HepG2 (cell line): Measurements from ENCODE around the gene TLE5. TPM values are rescaled to one million over a fixed set of nuclear protein-coding genes. Genes with fewer than 3 reads are reported as not detected.

ENCODE experiments used
- ATAC-seq: fragments of 200-7000 bp; cut with Tn5 transposase; 3 replicates; pipeline ENCODE4 v1.9.1; 2020; ENCODE audit warnings: mild to moderate bottlenecking, moderate library complexity
- BruUV-seq: library from RNA; stranded (reverse); fragments of 400-500 nt; replicated peaks from 2 replicates; lab custom pipeline; 2021; lab: Mats Ljungman, UMichigan
- CTCF ChIA-PET: fragments of 300-600 bp; formaldehyde crosslinking; extraction: SDS; loops from one replicate; lab custom pipeline; 2021; ENCODE audit warnings: low total read pairs, inconsistent platforms, low intra/inter-chr PET ratio; lab: Yijun Ruan, JAX
- POLR2A ChIA-PET: fragments of 350-600 bp; sonication (Branson Sonifier 250); formaldehyde crosslinking; loops from one replicate; lab custom pipeline; 2020; ENCODE audit warnings: antibody characterized with exemption, inconsistent platforms; lab: Yijun Ruan, JAX
- DNase-seq: peaks from one replicate; pipeline ENCODE4 v3.0.0-alpha.2; 2015; ENCODE audit warnings: low spot score
- FAIRE-seq: peaks from 3 replicates; lab custom pipeline; 2011; peaks lifted over from hg19 to GRCh38; lab: Jason Lieb, UNC
- H2AFZ ChIP-seq: one replicate; pipeline ENCODE4 v1.6.1; 2011; ENCODE audit warnings: low read length, inconsistent platforms
- H3K27ac ChIP-seq: fragments of 300-600 bp; 3 replicates; pipeline ENCODE4 v1.8.0; 2011; ENCODE audit warnings: mixed run types, mild to moderate bottlenecking, mixed read lengths, low read length, inconsistent platforms; ENCODE audit not compliant: insufficient read depth; ENCODE audit errors: extremely low read length
- H3K27me3 ChIP-seq, 2 experiments: fragments of 200-600 bp in 1 of 2; 2 replicates in 1 of 2; 3 replicates in 1 of 2; pipeline versions ENCODE4 v1.6.0 to v1.8.0; 2011; ENCODE audit warnings: low read length in 2 of 2, mild to moderate bottlenecking in 2 of 2, moderate library complexity in 2 of 2, inconsistent platforms in 1 of 2; ENCODE audit not compliant: insufficient read depth in 2 of 2, control insufficient read depth in 1 of 2
- H3K36me3 ChIP-seq, 2 experiments: fragments of 200-600 bp in 1 of 2; replicated peaks in 1 of 2; 2 replicates in 1 of 2; 3 replicates in 1 of 2; pipeline versions ENCODE4 v1.5.1 to v1.8.0; 2011; ENCODE audit warnings: low read length in 2 of 2, inconsistent platforms in 1 of 2; ENCODE audit not compliant: insufficient read depth in 2 of 2, control insufficient read depth in 1 of 2
- H3K4me1 ChIP-seq: 2 replicates; pipeline ENCODE4 v1.5.1; 2012; ENCODE audit warnings: low read length, inconsistent platforms; ENCODE audit not compliant: insufficient read depth
- H3K4me2 ChIP-seq: 2 replicates; pipeline ENCODE4 v1.6.0; 2011; ENCODE audit warnings: low read depth, low read length, inconsistent platforms
- H3K4me3 ChIP-seq, 3 experiments: fragments of 200-600 bp in 1 of 3; sonication (generic), shearing (Covaris generic) in 1 of 3; replicated peaks in 1 of 3; 2 replicates each; pipeline ENCODE4 v1.5.1; 2011 to 2016; ENCODE audit warnings: low read length in 3 of 3, inconsistent platforms in 2 of 3, low read depth in 2 of 3, mild to moderate bottlenecking in 2 of 3, control low read depth in 1 of 3, mixed read lengths in 1 of 3; ENCODE audit not compliant: insufficient read depth in 1 of 3
- H3K79me2 ChIP-seq: one replicate; pipeline ENCODE4 v1.6.1; 2011; ENCODE audit warnings: low read length, inconsistent platforms; ENCODE audit not compliant: insufficient read depth
- H3K9ac ChIP-seq: 2 replicates; pipeline ENCODE4 v1.6.0; 2011; ENCODE audit warnings: mild to moderate bottlenecking, low read depth, low read length, inconsistent platforms; ENCODE audit not compliant: insufficient read depth
- H3K9me3 ChIP-seq: 2 replicates; pipeline ENCODE4 v1.5.1; 2012; ENCODE audit warnings: mild to moderate bottlenecking, low read length
- H4K20me1 ChIP-seq: 2 replicates; pipeline ENCODE4 v1.6.0; 2011; ENCODE audit warnings: inconsistent platforms, mild to moderate bottlenecking, low read length, moderate library complexity; ENCODE audit not compliant: insufficient read depth
- ADNP ChIP-seq: sonication (generic); formaldehyde crosslinking; IDR thresholded peaks from 2 replicates; pipeline ENCODE4 v1.4.0; 2020; ENCODE audit warnings: missing genetic modification reagents
- AHR ChIP-seq: IDR thresholded peaks from 2 replicates; pipeline ENCODE4 v1.6.1; 2018; ENCODE audit warnings: missing genetic modification reagents, missing compliant biosample characterization
- ATAD3A ChIP-seq: sonication (generic); formaldehyde crosslinking; IDR thresholded peaks from 2 replicates; pipeline ENCODE4 v1.4.0; 2020; ENCODE audit warnings: missing genetic modification reagents
- IKZF4 ChIP-seq: sonication (generic); formaldehyde crosslinking; IDR thresholded peaks from 2 replicates; pipeline ENCODE4 v1.5.1; 2020; ENCODE audit warnings: borderline replicate concordance, mild to moderate bottlenecking, low read depth, missing genetic modification reagents; ENCODE audit errors: not compliant biosample characterization
- LRRFIP1 ChIP-seq: sonication (generic); formaldehyde crosslinking; conservative IDR thresholded peaks from 2 replicates; pipeline ENCODE4 v1.4.0; 2020; ENCODE audit warnings: missing genetic modification reagents
- MXD3 ChIP-seq: IDR thresholded peaks from 2 replicates; pipeline ENCODE4 v1.6.1; 2016; ENCODE audit warnings: mild to moderate bottlenecking, missing biosample characterization, missing genetic modification reagents
- NFKBIZ ChIP-seq: IDR thresholded peaks from 2 replicates; pipeline ENCODE4 v1.6.1; 2018; ENCODE audit warnings: missing genetic modification reagents, missing compliant biosample characterization
- PAXIP1 ChIP-seq: sonication (generic); formaldehyde crosslinking; conservative IDR thresholded peaks from 2 replicates; pipeline ENCODE4 v1.4.0; 2020; ENCODE audit warnings: mild to moderate bottlenecking, missing genetic modification reagents, moderate library complexity
- SNAI1 ChIP-seq: sonication (generic); formaldehyde crosslinking; IDR thresholded peaks from 2 replicates; pipeline ENCODE4 v1.5.0; 2020; ENCODE audit warnings: mild to moderate bottlenecking, missing genetic modification reagents, borderline replicate concordance
- STAT6 ChIP-seq: sonication (generic); formaldehyde crosslinking; IDR thresholded peaks from 2 replicates; pipeline ENCODE4 v1.4.0; 2020; ENCODE audit warnings: missing genetic modification reagents, mild to moderate bottlenecking, borderline replicate concordance
- XRCC5 ChIP-seq: fragments of 200-400 bp; formaldehyde crosslinking; optimal IDR thresholded peaks from 2 replicates; pipeline ENCODE3; 2017; ENCODE audit warnings: mild to moderate bottlenecking, low read length
- ZBTB34 ChIP-seq: sonication (generic); formaldehyde crosslinking; IDR thresholded peaks from 2 replicates; pipeline ENCODE4 v1.8.0; 2022; ENCODE audit warnings: mild to moderate bottlenecking, missing genetic modification reagents
- ZNF674 ChIP-seq: sonication (generic); formaldehyde crosslinking; IDR thresholded peaks from 2 replicates; pipeline ENCODE4 v1.5.0; 2020; ENCODE audit warnings: low read depth, mild to moderate bottlenecking, missing genetic modification reagents
- whole genome bisulfite sequencing: methylation state at CpG from one replicate; pipeline ENCODE4 v1.1.6; 2017; ENCODE audit warnings: low lambda C conversion rate; 5-methylcytosine and 5-hydroxymethylcytosine counted together
- in situ Hi-C: cut with HindIII; loops from 2 replicates; pipeline ENCODE4 v1.10.0; 2017; ENCODE audit warnings: low pct_unique_long_range_greater_than_20kb; ENCODE audit not compliant: extremely low pct_ligation_motif_present
- intact Hi-C: fragments of 100-400 bp; cut with micrococcal nuclease; formaldehyde crosslinking; loops from one replicate; pipeline ENCODE4 v1.10.0; 2022; ENCODE audit not compliant: unreplicated experiment
- polyA plus RNA-seq, 8 experiments: library from polyadenylated mRNA; depleted of rRNA in 3 of 8; stranded (reverse) in 7 of 8; unstranded in 1 of 8; fragments of >200 nt; fragmentation: Illumina TruSeq in 4 of 8; extraction: Trizol in 4 of 8; gene quantifications; 2 replicates each; pipeline versions ENCODE4 v1.2.1 to v1.2.3, GENCODE V29; 2011 to 2016; ENCODE audit warnings: low read depth in 4 of 8, missing spikeins in 1 of 8, mixed read lengths in 1 of 8; ENCODE audit not compliant: insufficient read depth in 1 of 8
- total RNA-seq, 5 experiments: library from RNA; depleted of rRNA; stranded (reverse); fragments of >200 nt; fragmentation: Illumina TruSeq; extraction: Trizol; gene quantifications; 2 replicates each; pipeline ENCODE4 v1.2.3, GENCODE V29; 2016; ENCODE audit warnings: low read depth in 1 of 5

Gene TLE5
- total and polyA plus RNA-seq, 2 of the 13 experiments (the other 11 are each of a cell fraction or from before 2014, with no cell fraction given): 62.8 to 189 TPM

GRCh38 chr19:3108775-3109174 lies 46.5 kb upstream of the TLE5 start:
- Histone ChIP-seq H3K4me2 (no peak overlapping the region), H3K27ac (no peak overlapping the region), H3K79me2 (peaks cover 45% of the 10 kb centered on the region), H3K9ac (no peak overlapping the region), H3K9me3 (no peaks in the 10 kb centered on the region), H2AFZ (no peak overlapping the region), H3K27me3 (no peaks in the 10 kb centered on the region), H4K20me1 (peaks cover 26% of the 10 kb centered on the region; the same call in 1 of the 2 replicates), H3K4me1 (peaks cover 26% of the 10 kb centered on the region), H3K36me3 (peaks cover 4 to 16% of the 10 kb centered on the region in 2 experiments; a peak in 4 of 5 replicates), H3K4me3 (no peak overlapping the region)
- in situ Hi-C loops (loop anchor here (5.0 kb wide), 1 partner anchor 151 kb away; no protein-coding TSS in a partner anchor), intact Hi-C loops (loop anchor here (1.0 kb wide), 1 partner anchor 146 kb away; no protein-coding TSS in a partner anchor)
- DNase-seq: peak; percentile 52
- peak; percentile 65 for ATAC-seq
- POLR2A ChIA-PET: interaction anchor here (0.7 to 1.5 kb wide), 4 partner anchors 11 to 146 kb away, joined by 3 to 6 read pairs (median 4); no protein-coding TSS in a partner anchor
- peak; percentile 80 for FAIRE-seq
- CTCF ChIA-PET: interaction anchor here (1.0 to 1.5 kb wide), 3 partner anchors 32 to 158 kb away, joined by 3 to 23 read pairs (median 14); no protein-coding TSS in a partner anchor
- WGBS: no CpG with 5 or more reads among the region's 5 CpGs
- no TSS peak for BruUV-seq
- peak; percentile 43 for TF ChIP-seq XRCC5
- TF ChIP-seq IKZF4 (CRISPR knock-in tag): no peak
- TF ChIP-seq AHR: peak; percentile 79; the same call in 1 of the 2 replicates
- no peak for TF ChIP-seq MXD3 (CRISPR knock-in tag)
- no peak for TF ChIP-seq ADNP (CRISPR knock-in tag)
- TF ChIP-seq SNAI1 (CRISPR knock-in tag): no peak
- TF ChIP-seq ATAD3A (CRISPR knock-in tag): no peak; the same call in 1 of the 2 replicates
- TF ChIP-seq NFKBIZ (CRISPR knock-in tag): no peak
- no peak for TF ChIP-seq STAT6 (CRISPR knock-in tag)
- TF ChIP-seq ZBTB34: no peak
- no peak for TF ChIP-seq PAXIP1
- no peak for TF ChIP-seq LRRFIP1 (CRISPR knock-in tag)
- no peak for TF ChIP-seq ZNF674
